Left hindlimb (tissue), 1 donor: ENCODE data around the gene SINHCAF.
"Not testable (repeated sequence)": the region's sequence is repeated elsewhere in the genome, so short reads cannot be mapped to it uniquely, and the experiment has no call there.

Experiments used
- DNase-seq: peaks from one replicate; pipeline ENCODE4 v3.0.0-alpha.2; 2018

SINHCAF gene

DNA sequence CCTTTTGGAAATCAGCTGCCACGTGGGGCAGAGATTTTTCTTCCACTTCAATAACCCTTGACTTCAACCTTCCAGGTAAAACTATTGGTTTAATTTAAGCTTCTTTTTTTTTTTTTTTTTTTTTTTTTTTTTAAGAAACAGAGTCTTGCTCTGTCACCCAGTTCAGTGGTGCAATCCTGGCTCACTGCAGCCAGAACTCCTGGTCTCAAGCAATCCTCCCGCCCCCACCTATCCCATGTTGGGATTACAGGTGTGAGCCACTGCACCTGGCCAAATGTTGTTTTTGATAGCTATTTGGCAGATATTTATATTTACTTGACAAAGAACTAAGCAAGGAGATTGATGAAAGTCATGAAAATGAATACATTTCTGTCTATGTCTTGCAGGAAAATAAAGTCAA is 65.1 kb downstream of the SINHCAF start:
- DNase-seq: no peak

DNA sequence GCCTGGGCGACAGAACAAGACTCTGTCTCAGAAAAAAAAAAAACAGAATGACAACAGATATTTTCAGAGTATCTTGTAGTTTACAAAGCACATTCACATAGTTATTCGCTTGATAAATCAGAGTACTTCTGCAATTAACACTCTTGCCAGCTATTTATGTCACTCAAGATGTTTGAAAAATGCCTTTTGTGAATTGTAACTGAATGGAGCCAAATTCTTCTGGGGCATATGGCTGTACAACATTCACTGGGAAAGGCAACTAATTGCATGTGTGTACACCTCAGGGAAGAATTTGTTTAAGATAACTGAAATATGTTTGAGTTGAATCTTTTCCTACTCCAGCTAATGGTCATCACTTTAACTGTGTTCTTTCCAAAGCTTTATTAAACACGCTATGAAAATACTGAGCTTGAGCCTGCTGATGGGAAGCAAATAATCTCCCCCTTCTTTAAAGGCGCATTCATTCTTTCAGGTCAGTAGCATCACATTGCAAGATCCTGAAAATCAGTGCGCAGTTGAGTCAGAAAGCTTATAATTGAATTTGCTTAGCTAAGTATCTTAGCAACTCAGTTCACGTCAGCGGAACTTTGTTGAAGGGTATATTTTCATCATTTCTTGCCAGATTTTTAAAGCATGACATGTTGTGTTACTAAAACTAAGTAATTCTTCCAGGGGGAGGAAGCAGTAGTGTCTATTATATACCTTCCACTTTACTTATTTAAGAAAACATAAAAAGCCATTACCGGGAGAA is 66.6 kb downstream of the SINHCAF start:
- DNase-seq: no peak

DNA sequence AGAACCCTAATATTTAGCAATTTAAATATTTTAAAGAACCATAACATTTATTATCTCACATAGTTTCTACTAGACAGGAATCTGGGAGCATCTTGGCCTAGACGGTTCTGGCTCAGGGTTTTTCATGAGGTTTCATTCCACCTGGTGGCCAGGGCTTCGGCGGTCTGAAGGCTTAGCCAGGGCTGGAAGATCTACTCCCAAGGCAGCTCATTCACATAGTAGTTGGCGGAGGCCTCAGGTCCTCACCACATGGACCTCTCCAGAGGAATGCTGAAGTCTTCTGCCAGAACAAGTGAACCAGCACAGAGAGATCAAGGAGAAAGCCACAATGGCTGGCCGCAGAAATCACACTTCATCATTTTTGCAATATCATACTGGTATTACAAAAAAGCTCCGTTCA is 68.2 kb downstream of the SINHCAF start:
- no peak for DNase-seq

DNA sequence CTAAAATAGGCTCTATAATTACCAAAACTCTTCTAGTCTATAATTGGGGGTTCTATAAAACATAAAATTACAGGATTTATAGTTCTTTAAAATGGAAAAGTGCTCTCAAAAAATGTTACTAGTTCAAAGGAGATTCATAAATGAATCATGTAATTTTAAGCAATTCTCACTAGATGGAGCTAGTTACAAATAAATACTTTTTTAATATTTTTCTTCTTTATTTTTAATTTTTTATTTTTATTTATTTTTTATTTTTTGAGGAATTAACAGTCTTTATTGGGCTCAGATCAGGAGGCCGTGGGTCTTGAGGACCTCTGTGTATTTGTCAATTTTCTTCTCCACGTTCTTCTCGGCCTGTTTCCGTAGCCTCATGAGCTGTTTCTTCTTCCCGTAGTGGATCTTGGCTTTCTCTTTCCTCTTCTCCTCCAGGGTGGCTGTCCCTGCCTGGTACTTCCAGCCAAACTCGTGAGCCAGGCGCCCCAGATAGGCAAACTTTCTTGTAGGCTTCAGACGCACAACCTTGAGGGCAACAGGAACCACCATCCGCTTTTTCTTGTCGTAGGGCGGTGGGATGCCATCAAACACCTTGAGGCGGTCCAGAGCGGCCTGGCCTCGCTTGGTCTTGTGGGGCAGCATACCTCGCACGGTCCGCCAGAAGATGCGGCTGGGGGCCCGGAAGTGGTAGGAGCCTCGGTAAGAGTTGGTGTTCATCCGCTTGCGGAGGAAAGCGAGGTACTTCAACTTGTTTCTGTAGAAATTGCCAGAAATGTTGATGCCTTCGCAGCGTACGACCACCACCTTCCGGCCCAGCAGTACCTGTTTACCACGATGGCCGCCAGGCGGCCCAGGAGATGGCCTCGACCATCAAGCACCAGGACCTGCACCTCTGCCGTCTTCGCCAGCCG is 74.0 kb downstream of the SINHCAF start:
- not testable (repeated sequence) for DNase-seq

DNA sequence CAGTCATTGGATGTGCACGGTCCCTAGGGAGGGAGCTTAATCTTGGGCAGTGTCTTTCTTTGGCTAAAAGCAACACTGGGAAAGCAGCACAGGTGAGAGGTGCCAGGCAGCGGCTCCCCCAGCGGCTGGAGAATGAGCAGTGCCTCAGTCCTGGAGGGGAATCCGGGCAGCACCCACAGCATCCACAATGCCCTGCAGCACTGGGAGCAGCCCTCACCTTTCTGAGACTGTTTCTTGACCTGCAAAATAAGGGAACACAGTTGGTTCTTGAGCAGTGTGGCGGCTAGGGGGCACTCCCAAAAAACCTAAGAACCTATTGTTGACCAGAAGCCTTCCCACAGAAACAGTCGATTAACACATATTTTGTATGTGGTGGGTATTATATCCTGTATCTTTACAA is 75.8 kb downstream of the SINHCAF start:
- DNase-seq: no peak

DNA sequence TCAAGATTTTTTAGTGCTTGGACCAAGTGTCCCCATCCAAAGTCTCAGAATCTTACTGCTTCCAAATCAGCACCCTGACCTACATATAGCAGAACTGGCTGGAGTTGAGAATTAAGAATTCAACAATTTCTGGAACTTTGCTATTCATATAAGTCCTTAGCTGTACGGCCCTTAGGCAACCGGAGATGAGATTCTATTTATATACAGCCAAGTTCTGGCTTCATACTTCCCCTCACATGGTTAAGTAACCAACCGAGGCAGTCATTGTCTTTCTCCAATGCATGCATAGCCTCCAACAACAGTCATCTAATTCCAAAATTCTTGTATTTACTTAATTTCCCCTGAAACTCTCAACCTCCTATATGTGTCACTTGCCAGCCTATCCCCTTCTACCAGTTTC is 76.6 kb downstream of the SINHCAF start:
- DNase-seq: no peak

DNA sequence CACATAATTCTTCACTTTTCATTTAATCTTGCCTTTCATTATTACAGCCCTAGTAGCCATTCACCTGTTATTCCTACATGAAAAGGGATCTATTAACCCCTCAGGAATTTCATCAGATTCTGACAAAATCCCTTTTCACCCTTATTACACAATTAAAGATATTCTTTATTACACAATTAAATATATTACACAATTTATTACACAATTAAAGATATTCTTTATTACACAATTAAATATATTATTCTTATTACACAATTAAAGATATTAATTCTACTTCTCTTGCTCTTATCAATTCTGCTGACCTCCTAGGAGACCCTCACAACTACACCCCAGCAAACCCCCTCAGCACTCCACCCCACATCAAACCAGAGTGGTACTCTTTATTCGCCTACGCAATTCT is 77.1 kb downstream of the SINHCAF start:
- DNase-seq: no peak

DNA sequence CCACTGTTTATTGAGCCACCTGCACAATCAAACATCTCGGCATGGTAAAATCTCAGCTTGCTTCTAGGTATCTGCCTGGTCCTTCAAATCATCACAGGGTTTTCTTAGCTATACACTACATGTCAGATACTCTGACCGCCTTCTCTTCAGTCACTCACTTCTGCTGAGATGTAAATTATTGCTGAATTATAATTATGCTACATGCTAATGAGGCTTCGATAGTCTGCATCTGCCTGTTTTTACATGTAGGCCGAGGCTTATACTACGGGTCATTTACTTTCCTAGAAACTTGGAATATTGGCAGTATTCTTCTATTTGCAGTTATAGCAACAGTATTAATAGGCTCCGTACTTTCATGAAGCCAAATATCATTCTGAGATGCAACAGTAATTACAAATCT is 77.6 kb downstream of the SINHCAF start:
- no peak for DNase-seq

DNA sequence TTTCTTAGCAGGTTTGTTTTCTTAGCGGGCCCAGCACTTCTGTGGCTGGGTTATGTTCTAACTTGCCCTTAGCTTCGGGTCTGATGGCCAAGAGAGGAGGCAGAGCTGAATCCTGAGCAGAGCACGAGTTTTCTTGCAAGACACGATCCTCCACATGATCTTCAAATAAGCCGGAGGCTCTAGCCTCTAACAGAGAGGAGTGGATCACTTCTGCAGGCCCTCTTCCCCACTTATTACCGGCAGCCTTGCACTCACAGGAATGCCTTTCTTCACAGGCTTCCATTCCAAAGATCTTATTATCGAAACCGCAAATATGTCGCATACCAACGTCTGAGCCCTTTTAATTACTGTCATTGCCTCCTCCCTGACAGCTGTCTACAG is 79.5 kb downstream of the SINHCAF start:
- DNase-seq: no peak

DNA sequence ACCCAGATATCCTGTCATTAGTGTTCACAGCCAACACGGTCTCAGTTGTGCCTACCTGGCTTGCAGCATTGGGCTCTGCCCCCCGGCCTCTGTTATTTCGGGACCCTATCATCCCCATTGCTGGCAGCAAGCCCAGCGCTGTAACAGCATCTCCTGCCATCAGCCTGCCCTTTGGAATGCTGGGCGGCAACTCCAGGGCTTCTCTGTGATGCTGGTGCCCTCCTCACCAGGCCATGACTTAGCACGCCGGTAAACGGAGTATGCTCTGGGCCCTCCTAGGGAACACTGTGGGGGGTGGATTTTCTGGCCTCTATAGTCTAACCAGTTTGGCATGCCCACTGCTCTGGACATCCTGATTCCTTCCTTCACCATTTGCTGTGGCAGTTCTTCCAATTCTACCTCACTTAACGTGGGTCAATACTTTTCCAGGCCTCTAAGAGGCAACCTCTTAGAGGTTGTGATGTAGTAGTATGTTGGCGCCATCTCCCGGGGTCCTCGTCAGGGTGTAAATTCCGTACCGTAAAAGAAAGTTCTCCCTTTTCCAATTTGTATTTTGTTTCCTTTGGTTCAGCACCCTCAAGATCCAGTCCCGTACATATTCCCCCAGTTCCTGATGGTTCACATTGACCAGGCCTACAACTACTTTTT is 80.0 kb downstream of the SINHCAF start:
- no peak for DNase-seq

DNA sequence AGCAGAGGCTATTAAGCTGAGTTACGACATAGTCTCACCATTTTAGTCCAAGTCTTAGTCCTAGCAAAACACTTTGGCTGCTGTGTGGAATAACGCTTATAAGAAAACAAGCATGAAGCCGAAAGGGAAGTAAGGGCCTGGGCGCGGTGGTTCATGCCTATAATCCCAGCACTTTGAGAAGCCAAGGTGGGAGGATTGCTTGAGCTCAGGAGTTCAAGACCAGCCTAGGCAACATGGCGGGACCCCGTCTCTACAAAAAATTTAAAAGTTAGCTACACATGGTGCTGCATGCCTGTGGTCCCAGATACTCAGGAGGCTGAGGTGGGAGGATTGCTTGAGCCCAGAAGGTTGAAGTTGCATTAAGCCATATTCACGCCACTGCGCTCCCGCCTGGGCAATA is 83.5 kb downstream of the SINHCAF start:
- not testable (repeated sequence) for DNase-seq

DNA sequence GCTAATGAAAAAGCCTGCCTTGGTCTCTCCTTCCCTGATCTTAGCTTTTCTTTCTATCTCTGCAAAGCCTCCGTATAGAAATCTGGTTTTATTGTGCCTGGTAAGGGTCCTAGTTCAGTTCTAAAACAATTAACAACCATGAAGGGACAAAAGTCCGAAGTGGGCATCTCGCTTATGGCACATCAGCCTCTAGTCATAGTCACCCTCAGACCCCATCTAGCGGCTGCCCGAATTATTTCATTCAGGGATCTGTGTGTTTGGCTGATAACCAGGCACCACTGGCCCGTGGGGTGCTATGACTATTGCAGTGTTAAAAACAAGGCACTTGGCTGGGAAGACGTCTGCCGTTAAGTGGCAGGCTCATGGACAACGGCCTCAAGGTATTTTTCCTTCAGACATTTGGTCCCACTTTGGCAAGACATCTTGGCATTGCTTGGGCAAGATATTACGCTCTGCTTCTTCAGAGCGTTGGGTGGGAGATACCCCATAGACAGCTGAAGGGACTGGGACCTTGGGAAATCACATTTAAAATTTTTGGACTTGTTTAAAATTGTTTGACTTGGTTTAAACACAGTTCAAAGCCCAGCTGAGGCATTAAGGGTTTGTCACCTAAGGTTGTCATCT is 87.1 kb downstream of the SINHCAF start:
- DNase-seq: peak; percentile 64

DNA sequence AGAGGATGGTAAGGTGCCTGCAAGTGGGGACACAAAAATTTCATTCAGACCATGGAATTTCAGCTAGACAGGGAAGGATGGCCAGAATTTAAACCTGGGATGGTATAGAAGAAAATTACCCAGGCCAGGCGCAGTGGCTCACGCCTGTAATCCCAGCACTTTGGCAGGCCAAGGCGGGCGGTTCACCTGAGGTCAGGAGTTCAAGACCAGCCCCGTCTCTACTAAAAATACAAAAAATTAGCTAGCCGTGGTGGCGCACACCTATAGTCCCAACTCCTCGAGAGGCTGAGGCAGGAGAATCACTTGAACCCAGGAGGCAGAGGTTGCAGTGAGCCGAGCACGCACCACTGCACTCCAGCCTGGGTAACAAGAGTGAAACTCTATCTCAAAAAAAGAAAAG is 87.6 kb downstream of the SINHCAF start:
- not testable (repeated sequence) for DNase-seq

DNA sequence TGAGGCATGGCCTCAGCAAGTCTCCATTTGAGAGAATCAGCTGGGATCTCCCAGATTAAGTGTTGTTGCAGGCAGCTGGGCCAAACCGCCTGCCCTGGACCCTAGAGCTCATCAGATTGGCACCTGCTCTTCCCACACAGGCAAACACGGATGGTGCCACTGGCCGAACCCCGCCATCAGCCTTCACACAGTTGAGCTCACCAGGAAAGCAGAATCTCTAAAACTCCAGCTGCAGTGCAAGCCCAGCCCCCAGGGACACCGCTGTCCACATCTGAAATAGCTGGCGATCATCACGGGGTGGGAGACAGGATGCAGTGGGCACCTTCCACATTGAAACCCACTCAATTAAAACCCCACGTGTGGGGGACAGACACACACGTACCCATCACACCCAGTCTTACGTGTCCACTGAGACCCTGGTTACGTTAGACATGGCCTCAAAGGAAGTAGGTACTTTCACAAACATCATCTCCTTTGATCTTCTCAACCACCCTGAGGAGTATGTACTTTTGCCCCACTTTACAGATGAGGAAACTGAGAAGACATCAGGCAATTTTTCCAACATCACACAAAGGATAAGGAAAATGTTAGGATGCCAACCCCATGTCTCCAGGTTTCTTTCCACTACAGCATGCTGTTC is 88.8 kb downstream of the SINHCAF start:
- no peak for DNase-seq

DNA sequence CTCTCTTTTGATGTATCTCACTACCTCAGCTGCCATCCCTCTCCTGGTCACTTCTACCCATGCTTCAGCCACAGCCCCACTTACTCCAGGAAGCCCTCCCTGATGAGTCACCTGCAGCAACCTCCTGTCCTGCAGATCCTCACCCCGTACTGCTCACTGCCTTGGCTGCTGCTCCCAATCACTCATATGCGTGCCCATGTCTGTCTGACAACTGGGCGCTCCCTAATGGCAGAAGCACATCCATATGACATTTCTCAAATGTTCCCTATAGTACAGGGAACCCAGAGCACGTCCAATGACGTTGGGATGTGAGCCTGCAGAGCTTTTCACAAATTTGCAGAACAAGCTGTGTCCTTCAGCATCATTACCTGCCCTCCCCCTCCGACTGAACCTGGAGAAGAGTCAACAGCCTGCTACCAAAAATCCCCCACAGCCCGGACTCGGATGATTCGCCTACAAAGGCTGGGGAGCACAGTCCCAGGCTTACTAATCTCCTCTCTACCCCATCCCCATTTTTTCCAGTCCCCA is 90.0 kb downstream of the SINHCAF start:
- no peak for DNase-seq

DNA sequence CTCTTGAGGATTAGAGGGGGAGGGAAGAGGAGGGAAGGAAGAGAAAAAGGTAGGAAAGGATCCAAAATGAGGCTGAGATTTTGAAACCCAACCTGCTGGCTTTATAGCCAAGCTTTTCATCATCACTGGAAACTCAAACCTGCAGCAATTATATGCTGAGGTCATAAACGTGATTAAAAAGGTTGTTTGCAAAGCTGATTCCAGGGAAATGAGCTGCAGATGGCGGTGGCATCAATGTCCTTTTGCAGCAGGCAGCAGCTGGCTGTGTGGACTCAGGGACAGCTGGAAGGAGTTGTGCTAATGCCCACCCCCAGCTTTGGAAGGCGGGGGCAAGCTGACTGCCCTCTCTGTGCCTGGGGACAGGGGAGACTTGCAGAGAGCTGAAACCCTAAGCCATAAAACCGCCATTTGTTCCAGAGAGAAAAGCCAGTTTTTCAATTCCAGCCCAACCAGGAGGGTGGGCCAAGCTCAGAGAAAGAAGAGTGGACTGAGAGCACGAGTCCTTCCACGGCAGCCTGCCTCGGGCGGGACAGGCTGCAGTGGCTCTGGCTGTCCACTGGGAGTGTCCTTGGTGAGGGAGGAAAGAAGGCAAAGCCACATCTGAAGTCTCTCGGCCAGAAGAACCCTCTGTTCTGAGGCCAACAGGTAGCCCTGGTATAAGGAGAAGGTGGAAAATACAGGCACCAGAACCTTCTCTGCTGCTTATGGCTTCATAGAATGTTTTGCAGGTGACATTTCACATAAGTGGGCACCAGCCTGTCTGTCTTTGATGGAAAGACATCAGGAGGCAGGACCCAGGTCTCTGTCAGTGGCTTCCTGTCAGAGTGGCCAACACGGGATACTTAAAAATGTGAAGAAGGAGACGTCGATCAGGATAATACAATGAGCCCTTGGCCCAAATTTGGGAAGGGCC is 90.7 kb downstream of the SINHCAF start:
- peak; percentile 64 for DNase-seq

DNA sequence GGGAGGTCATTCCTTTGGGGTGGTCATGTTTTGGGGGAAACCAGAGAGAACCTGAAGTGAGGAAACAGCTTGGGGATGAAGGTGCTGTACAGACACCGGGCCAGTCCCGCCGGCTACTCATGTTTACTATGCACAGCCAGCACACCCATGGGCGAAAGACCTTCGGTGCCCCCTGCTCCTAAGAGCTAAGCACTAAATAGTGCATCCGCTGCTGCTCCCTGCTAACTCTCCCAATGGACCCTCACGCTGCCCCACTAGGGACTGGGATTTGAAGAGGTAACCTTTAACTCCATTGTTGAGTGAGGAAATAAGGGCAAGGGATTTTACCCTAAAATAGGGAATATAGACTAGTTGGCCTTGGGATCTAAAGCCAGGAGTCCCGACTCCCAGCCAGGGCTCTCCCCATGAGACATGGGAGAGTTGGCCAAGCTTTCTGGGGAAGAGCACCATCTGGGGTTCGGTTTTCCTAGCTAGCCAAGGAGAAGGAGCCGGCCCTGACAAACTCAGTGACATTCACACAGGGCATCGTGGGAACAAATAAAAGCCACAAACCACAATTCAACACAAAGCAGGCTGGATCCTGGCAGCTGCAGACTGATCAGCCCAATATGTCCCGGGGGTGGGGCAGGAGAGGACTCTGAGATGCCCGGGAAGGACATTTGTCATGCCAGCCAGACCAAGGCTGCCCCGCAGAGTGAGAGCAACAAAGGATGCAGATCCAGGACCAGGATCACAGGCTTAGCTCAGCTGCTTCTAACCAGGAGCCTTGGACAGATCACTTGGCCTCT is 91.7 kb downstream of the SINHCAF start:
- no peak for DNase-seq

DNA sequence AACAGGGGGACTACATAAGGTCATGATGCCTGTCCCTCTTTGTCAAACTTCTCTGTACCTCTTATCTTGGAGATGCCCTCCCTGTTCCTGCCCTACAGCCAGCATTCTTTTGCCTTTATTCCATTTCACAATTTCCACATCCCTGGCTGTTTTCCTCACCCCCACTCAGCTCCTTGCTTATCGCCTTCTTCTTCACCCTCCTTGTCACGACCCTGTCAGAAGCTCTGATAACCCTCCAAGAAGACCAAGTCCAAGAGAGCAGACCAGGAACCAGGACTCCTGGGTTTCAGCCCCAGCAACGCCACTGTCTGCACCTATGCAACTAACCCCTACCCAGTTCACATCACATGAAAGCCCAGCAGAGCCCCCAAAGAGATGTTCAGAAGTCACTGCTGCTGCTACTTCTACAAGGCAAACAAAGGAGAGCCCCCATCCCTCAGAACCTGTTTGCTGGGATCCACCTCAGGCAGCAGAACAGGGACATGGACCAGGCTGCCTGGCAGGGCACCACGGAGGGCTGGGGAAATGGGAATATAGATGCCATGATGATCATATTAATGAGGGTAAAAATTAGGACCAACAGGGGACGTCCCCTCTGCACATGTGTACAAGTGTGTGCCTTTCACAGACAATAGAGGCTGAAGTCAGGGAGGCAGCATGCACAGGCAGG is 92.8 kb downstream of the SINHCAF start:
- DNase-seq: no peak

DNA sequence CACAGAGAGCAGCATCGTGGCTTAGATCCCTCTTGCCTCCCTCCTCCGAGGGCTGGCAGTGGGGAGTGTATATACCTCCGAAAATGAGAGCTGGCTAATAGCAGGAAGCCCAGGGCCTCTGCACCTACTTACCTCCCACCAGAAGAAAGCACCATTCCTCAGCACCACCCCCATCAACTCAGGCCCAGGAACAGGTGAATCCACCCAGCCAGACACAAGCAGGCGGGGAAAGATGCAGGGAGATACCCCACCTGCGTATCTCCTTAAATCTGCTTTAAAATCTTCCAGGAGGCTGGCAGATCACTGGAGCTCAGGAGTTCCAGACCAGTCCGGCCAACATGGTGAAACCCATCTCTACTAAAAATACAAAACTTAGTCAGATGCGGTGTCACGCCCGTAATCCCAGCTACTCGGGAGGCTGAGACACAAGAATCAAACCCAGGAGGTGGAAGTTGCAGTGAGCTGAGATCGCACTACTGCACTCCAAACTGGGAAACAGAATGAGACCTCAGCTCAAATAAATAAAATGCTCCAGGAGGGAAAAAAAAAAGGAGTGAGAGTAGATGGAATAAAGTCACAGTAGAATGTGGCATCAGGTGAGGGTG is 93.5 kb downstream of the SINHCAF start:
- DNase-seq: no peak
